Measurements from ENCODE around the gene SETD1B.
A peak's percentile ranks its signal among the peaks of the same experiment; 100 is the strongest.
"Not testable (repeated sequence)": the region's sequence is repeated elsewhere in the genome, so short reads cannot be mapped to it uniquely, and the experiment has no call there.

The SETD1B gene

GRCh38 chr12:121780429-121780828 is 23.4 kb upstream of the SETD1B start:
- no peak for DNase-seq
- ATAC-seq: no peak

- DNase-seq (peak; percentile 24), ATAC-seq (peak; percentile 1)
Observed at GRCh38 chr12:121781484-121781997, 22.3 kb upstream of the SETD1B start.

GRCh38 chr12:121781998-121782979 is 21.5 kb upstream of the SETD1B start:
- ATAC-seq (peak; percentile 74), DNase-seq (peak; percentile 76)

GRCh38 chr12:121783766-121784165 is 20.0 kb upstream of the SETD1B start:
- DNase-seq: no peak
- no peak for ATAC-seq

GRCh38 chr12:121784460-121784859 is 19.3 kb upstream of the SETD1B start:
- DNase-seq: no peak
- ATAC-seq: peak; percentile 26

GRCh38 chr12:121786440-121786825 is 17.4 kb upstream of the SETD1B start:
- ATAC-seq (no peak), DNase-seq (peak; percentile 52)

- no peak for ATAC-seq
- peak; percentile 51 for DNase-seq
Observed at GRCh38 chr12:121787063-121788025, 16.5 kb upstream of the SETD1B start.

- no peak for DNase-seq
Observed at GRCh38 chr12:121788176-121788818, 15.5 kb upstream of the SETD1B start.

GRCh38 chr12:121789233-121789781 is 14.5 kb upstream of the SETD1B start:
- ATAC-seq (no peak), DNase-seq (peak; percentile 67)

More at GRCh38 chr12:121788176-121788818, 15.5 kb upstream of the SETD1B start:
- no peak for ATAC-seq

GRCh38 chr12:121789800-121790728 is 13.7 kb upstream of the SETD1B start:
- ATAC-seq (peak; percentile 59), DNase-seq (peak; percentile 93)

- DNase-seq, ATAC-seq: not testable (repeated sequence)
Observed at GRCh38 chr12:121790785-121791184, 13.0 kb upstream of the SETD1B start.

GRCh38 chr12:121791671-121792551 is 11.9 kb upstream of the SETD1B start:
- peak; percentile 64 for DNase-seq
- ATAC-seq: no peak

- peak; percentile 15 for ATAC-seq
- peak; percentile 71 for DNase-seq
Observed at GRCh38 chr12:121792607-121793439, 11.0 kb upstream of the SETD1B start.

- peak; percentile 6 for ATAC-seq
- DNase-seq: peak; percentile 84
Observed at GRCh38 chr12:121793440-121793837, 10.4 kb upstream of the SETD1B start, which contains the start of gene RHOF. TSS of gene RHOF (minus strand) at chr12:121793688. CDS start at chr12:121793633, 55 bp downstream.

GRCh38 chr12:121793838-121794533 is 9.8 kb upstream of the SETD1B start:
- DNase-seq: peak; percentile 97
- ATAC-seq: peak; percentile 65

- DNase-seq (peak; percentile 48), ATAC-seq (peak; percentile 2)
Observed at GRCh38 chr12:121794534-121795033, 9.2 kb upstream of the SETD1B start.

Data from stimulated activated naive CD8-positive, alpha-beta T cell treated with anti-CD3 and anti-CD28 coated beads, Interleukin-15, Interleukin-2, amounts not matched to agents 100 U/mL and 50 U/mL, for 24 hours (primary cell).